ENCODE data around the gene CCDC88A.

DNA sequence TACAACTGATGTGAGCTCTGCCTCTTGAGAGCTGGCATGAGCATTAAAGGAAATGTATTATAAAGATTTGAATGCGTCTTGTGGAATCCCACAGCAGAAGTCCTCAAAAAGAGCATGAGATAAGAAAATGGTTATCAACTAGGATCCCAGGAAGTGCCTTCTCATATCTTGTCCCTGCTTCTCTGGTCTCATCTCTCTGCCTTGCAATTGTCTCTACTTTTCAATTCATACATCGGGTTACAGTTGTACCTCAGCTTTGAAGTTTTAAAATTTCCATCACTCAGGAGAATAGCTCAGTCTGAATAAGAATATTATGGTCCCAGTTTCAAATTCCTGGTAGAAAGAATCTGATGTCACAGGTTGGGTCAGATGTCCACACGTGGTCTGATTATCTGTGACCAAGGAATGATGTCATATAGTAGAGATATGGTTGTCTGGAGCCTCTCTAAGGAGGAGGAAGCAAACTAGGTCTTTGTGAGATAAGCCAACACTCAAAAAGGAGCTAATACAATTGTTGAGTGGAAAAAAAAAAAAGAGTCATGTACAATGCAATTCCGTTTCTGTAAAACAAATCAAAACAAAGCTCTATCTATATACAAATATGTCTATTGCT lies 21.7 kb upstream of the CCDC88A start:
- no peak for TF ChIP-seq POLR2A (IDR thresholded peaks at IDR 0.05)
- TF ChIP-seq, protein P1, sequence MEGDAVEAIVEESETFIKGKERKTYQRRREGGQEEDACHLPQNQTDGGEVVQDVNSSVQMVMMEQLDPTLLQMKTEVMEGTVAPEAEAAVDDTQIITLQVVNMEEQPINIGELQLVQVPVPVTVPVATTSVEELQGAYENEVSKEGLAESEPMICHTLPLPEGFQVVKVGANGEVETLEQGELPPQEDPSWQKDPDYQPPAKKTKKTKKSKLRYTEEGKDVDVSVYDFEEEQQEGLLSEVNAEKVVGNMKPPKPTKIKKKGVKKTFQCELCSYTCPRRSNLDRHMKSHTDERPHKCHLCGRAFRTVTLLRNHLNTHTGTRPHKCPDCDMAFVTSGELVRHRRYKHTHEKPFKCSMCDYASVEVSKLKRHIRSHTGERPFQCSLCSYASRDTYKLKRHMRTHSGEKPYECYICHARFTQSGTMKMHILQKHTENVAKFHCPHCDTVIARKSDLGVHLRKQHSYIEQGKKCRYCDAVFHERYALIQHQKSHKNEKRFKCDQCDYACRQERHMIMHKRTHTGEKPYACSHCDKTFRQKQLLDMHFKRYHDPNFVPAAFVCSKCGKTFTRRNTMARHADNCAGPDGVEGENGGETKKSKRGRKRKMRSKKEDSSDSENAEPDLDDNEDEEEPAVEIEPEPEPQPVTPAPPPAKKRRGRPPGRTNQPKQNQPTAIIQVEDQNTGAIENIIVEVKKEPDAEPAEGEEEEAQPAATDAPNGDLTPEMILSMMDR (IDR thresholded peaks at IDR 0.05) = no peak

Measured in lower leg skin (tissue), 3 donors.